Muscle layer of duodenum (tissue), 2 donors: Measurements from ENCODE around the gene CHCHD3.

Experiments used
- H3K27ac ChIP-seq: one replicate; pipeline ENCODE4 v1.7.0; 2013; ENCODE audit warnings: mild to moderate bottlenecking, low read length
- H3K27me3 ChIP-seq: one replicate; pipeline ENCODE4 v1.7.0; 2013; ENCODE audit warnings: low read depth, mild to moderate bottlenecking, control low read depth, low read length
- H3K36me3 ChIP-seq, 2 donors: one replicate each; pipeline ENCODE4 v1.7.0; 2013; ENCODE audit warnings: low read length in 2 of 2, control low read depth in 1 of 2, mild to moderate bottlenecking in 1 of 2; ENCODE audit not compliant: insufficient read depth in 2 of 2, control insufficient read depth in 1 of 2
- H3K4me1 ChIP-seq, 2 donors: one replicate each; pipeline ENCODE4 v1.7.0; 2013; ENCODE audit warnings: low read length in 2 of 2, mild to moderate bottlenecking in 2 of 2, control low read depth in 1 of 2, moderate library complexity in 1 of 2; ENCODE audit not compliant: insufficient read depth in 2 of 2, control insufficient read depth in 1 of 2
- H3K4me3 ChIP-seq, 2 donors: one replicate each; pipeline ENCODE4 v1.7.0; 2013; ENCODE audit warnings: low read length in 2 of 2, low read depth in 1 of 2, mild to moderate bottlenecking in 1 of 2
- H3K9me3 ChIP-seq, 2 donors: one replicate each; pipeline ENCODE4 v1.7.0; 2013; ENCODE audit warnings: low read length in 2 of 2, control low read depth in 1 of 2, mild to moderate bottlenecking in 1 of 2; ENCODE audit not compliant: control insufficient read depth in 1 of 2
- donor health status: healthy.

CHCHD3 gene

GRCh38 chr7:132755538-132756483, 326.1 kb downstream of the CHCHD3 start:
- Histone ChIP-seq H3K36me3 (no peaks in the 10 kb centered on the region), H3K4me1 (no peaks in the 10 kb centered on the region), H3K9me3 (no peaks in the 10 kb centered on the region), H3K27me3 (no peaks in the 10 kb centered on the region), H3K4me3 (no peak overlapping the region), H3K27ac (no peak overlapping the region)

GRCh38 chr7:132752431-132752830, 329.5 kb downstream of the CHCHD3 start:
- Histone ChIP-seq H3K4me1 (no peaks in the 10 kb centered on the region), H3K27me3 (no peaks in the 10 kb centered on the region), H3K4me3 (no peak overlapping the region), H3K27ac (no peak overlapping the region), H3K9me3 (no peaks in the 10 kb centered on the region), H3K36me3 (no peaks in the 10 kb centered on the region)

GRCh38 chr7:132751244-132751647, 330.6 kb downstream of the CHCHD3 start:
- H3K27me3 ChIP-seq, result no peaks in the 10 kb centered on the region
- H3K4me3 ChIP-seq, result no peak overlapping the region
- H3K4me1 ChIP-seq, result no peaks in the 10 kb centered on the region
- H3K9me3 ChIP-seq, result no peaks in the 10 kb centered on the region
- H3K36me3 ChIP-seq, result no peaks in the 10 kb centered on the region
- no peak overlapping the region for H3K27ac ChIP-seq

- no peaks in the 10 kb centered on the region for H3K27me3 ChIP-seq
- H3K9me3 ChIP-seq, result peaks cover 0 to 2% of the 10 kb centered on the region in 2 donors
- no peaks in the 10 kb centered on the region for H3K4me1 ChIP-seq
- no peak overlapping the region for H3K4me3 ChIP-seq
- no peak overlapping the region for H3K27ac ChIP-seq
- H3K36me3 ChIP-seq, result no peaks in the 10 kb centered on the region
These were observed 331.2 kb downstream of the CHCHD3 start for GRCh38 chr7:132750530-132751217.

GRCh38 chr7:132750096-132750495, 331.8 kb downstream of the CHCHD3 start:
- Histone ChIP-seq H3K9me3 (peaks cover 0 to 2% of the 10 kb centered on the region in 2 donors), H3K27me3 (no peaks in the 10 kb centered on the region), H3K36me3 (no peaks in the 10 kb centered on the region), H3K27ac (no peak overlapping the region), H3K4me3 (no peak overlapping the region), H3K4me1 (no peaks in the 10 kb centered on the region)

GRCh38 chr7:132745510-132745909, 336.4 kb downstream of the CHCHD3 start:
- H3K4me1 ChIP-seq, result no peaks in the 10 kb centered on the region

GRCh38 chr7:132743974-132744373, 337.9 kb downstream of the CHCHD3 start:
- H3K4me3 ChIP-seq, result no peak overlapping the region
- H3K27ac ChIP-seq, result no peak overlapping the region
- peaks cover 0 to 5% of the 10 kb centered on the region in 2 donors for H3K9me3 ChIP-seq
- no peaks in the 10 kb centered on the region for H3K36me3 ChIP-seq
- no peaks in the 10 kb centered on the region for H3K27me3 ChIP-seq
- no peaks in the 10 kb centered on the region for H3K4me1 ChIP-seq

More at GRCh38 chr7:132745510-132745909, 336.4 kb downstream of the CHCHD3 start:
- H3K27me3 ChIP-seq, result no peaks in the 10 kb centered on the region
- no peak overlapping the region for H3K4me3 ChIP-seq
- H3K27ac ChIP-seq, result no peak overlapping the region
- no peaks in the 10 kb centered on the region for H3K36me3 ChIP-seq
- peaks cover 0 to 5% of the 10 kb centered on the region in 2 donors for H3K9me3 ChIP-seq

- peaks cover 0 to 5% of the 10 kb centered on the region in 2 donors for H3K9me3 ChIP-seq
- no peaks in the 10 kb centered on the region for H3K4me1 ChIP-seq
- H3K27me3 ChIP-seq, result no peaks in the 10 kb centered on the region
- no peak overlapping the region for H3K4me3 ChIP-seq
- no peak overlapping the region for H3K27ac ChIP-seq
- no peaks in the 10 kb centered on the region for H3K36me3 ChIP-seq
These were observed 339.7 kb downstream of the CHCHD3 start for GRCh38 chr7:132742189-132742612.

GRCh38 chr7:132740176-132740575, 341.7 kb downstream of the CHCHD3 start:
- Histone ChIP-seq H3K4me1 (no peaks in the 10 kb centered on the region), H3K9me3 (peaks cover 0 to 3% of the 10 kb centered on the region in 2 donors), H3K36me3 (no peaks in the 10 kb centered on the region), H3K27me3 (no peaks in the 10 kb centered on the region), H3K27ac (no peak overlapping the region), H3K4me3 (no peak overlapping the region)

GRCh38 chr7:132739271-132739955, 342.5 kb downstream of the CHCHD3 start:
- H3K4me1 ChIP-seq, result no peaks in the 10 kb centered on the region
- no peaks in the 10 kb centered on the region for H3K36me3 ChIP-seq
- H3K27ac ChIP-seq, result no peak overlapping the region
- H3K9me3 ChIP-seq, result peaks cover 0 to 3% of the 10 kb centered on the region in 2 donors
- H3K4me3 ChIP-seq, result no peak overlapping the region
- no peaks in the 10 kb centered on the region for H3K27me3 ChIP-seq

- no peak overlapping the region for H3K4me3 ChIP-seq
- no peak overlapping the region for H3K27ac ChIP-seq
- no peaks in the 10 kb centered on the region for H3K4me1 ChIP-seq
- H3K36me3 ChIP-seq, result no peaks in the 10 kb centered on the region
- H3K27me3 ChIP-seq, result no peaks in the 10 kb centered on the region
- H3K9me3 ChIP-seq, result no peaks in the 10 kb centered on the region
These were observed 343.6 kb downstream of the CHCHD3 start for GRCh38 chr7:132738254-132738653.
